NB4 (cell line): Measurements from ENCODE around the gene RBM33.

Source experiments
- POLR2A ChIP-seq: IDR thresholded peaks from 2 replicates; pipeline ENCODE4 v1.6.1; 2011; ENCODE audit warnings: mild to moderate bottlenecking; ENCODE audit not compliant: insufficient read length; ENCODE audit errors: extremely low read depth
- TF ChIP-seq, protein P1 (sequence below): IDR thresholded peaks from one replicate; pipeline ENCODE4 v1.5.1; 2012; ENCODE audit warnings: low read depth, low read length
- TF ChIP-seq, protein P2 (sequence below): IDR thresholded peaks from 2 replicates; pipeline ENCODE4 v1.6.1; 2011; ENCODE audit warnings: low read depth, low read length

DNA sequence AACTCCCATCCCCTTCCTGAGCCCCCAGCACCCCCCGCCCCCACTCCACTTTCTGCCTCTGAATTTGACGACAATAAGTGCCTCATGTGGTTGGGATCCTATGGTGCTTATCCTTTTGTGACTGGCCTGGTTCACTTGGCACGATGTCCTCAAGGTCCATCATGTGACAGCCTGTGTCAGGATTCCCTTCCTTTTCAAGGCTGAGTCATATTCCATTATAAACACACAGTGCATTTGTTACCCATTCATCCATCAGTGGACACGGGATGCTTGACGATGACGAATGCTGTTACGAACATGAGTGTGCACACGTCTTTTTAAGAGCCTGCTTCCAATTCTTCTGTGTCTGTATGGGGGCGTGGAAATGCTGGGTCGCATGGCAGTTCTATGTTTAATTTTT is 141.1 kb downstream of the RBM33 start:
- TF ChIP-seq, protein P1, sequence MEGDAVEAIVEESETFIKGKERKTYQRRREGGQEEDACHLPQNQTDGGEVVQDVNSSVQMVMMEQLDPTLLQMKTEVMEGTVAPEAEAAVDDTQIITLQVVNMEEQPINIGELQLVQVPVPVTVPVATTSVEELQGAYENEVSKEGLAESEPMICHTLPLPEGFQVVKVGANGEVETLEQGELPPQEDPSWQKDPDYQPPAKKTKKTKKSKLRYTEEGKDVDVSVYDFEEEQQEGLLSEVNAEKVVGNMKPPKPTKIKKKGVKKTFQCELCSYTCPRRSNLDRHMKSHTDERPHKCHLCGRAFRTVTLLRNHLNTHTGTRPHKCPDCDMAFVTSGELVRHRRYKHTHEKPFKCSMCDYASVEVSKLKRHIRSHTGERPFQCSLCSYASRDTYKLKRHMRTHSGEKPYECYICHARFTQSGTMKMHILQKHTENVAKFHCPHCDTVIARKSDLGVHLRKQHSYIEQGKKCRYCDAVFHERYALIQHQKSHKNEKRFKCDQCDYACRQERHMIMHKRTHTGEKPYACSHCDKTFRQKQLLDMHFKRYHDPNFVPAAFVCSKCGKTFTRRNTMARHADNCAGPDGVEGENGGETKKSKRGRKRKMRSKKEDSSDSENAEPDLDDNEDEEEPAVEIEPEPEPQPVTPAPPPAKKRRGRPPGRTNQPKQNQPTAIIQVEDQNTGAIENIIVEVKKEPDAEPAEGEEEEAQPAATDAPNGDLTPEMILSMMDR: no peak
- no peak for TF ChIP-seq POLR2A
- TF ChIP-seq, protein P2, sequence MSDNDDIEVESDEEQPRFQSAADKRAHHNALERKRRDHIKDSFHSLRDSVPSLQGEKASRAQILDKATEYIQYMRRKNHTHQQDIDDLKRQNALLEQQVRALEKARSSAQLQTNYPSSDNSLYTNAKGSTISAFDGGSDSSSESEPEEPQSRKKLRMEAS: no peak
